Hepatocyte (in vitro differentiated cells): ENCODE data around the gene RNPC3.

ENCODE experiments used
- EZH2 ChIP-seq: fragments of 200-600 bp; sonication (generic); IDR thresholded peaks from 2 replicates; pipeline ENCODE4 v1.6.1; 2016; ENCODE audit warnings: antibody characterized with exemption, mild to moderate bottlenecking, borderline replicate concordance
- EZH2phosphoT487 ChIP-seq: fragments of 200-600 bp; sonication (generic); IDR thresholded peaks from one replicate; pipeline ENCODE4 v1.6.1; 2018; ENCODE audit warnings: antibody characterized with exemption, mild to moderate bottlenecking, low read depth, moderate library complexity; ENCODE audit not compliant: unreplicated experiment, severe bottlenecking
- TF ChIP-seq, protein P1 (sequence below): fragments of 200-600 bp; sonication (generic); IDR thresholded peaks from 2 replicates; pipeline ENCODE4 v1.5.1; 2016; ENCODE audit warnings: antibody characterized with exemption, mild to moderate bottlenecking; ENCODE audit not compliant: poor library complexity

DNA sequence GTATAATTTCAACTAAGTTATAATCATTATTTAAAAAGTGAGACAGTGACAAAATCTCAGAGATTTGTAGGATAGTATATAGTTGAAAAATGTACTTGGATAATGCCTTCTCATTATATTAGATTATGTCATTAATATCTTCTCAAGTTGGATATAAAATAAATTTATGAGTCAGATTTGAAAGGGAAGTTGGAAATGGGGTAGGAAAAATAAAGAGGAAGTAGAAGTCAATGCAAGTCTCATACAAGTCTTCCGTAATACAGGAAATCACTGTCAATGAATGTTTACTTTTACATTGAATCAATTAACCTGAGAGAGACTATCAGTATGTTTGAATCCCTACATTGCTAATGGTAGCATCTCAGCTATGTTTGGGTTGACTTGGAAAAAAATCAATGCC lies 16.2 kb upstream of the RNPC3 start:
- TF ChIP-seq, protein P1, sequence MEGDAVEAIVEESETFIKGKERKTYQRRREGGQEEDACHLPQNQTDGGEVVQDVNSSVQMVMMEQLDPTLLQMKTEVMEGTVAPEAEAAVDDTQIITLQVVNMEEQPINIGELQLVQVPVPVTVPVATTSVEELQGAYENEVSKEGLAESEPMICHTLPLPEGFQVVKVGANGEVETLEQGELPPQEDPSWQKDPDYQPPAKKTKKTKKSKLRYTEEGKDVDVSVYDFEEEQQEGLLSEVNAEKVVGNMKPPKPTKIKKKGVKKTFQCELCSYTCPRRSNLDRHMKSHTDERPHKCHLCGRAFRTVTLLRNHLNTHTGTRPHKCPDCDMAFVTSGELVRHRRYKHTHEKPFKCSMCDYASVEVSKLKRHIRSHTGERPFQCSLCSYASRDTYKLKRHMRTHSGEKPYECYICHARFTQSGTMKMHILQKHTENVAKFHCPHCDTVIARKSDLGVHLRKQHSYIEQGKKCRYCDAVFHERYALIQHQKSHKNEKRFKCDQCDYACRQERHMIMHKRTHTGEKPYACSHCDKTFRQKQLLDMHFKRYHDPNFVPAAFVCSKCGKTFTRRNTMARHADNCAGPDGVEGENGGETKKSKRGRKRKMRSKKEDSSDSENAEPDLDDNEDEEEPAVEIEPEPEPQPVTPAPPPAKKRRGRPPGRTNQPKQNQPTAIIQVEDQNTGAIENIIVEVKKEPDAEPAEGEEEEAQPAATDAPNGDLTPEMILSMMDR = no peak
- no peak for TF ChIP-seq EZH2
- TF ChIP-seq EZH2phosphoT487 = no peak
